ENCODE results near the gene TMEM237. TPM values are rescaled to one million over a fixed set of nuclear protein-coding genes. Genes with fewer than 3 reads are reported as not detected.

TMEM237 gene
- total RNA-seq, 4 donors from 2014 or later, result 39.1 to 69.4 (median 47.9) TPM

DNA sequence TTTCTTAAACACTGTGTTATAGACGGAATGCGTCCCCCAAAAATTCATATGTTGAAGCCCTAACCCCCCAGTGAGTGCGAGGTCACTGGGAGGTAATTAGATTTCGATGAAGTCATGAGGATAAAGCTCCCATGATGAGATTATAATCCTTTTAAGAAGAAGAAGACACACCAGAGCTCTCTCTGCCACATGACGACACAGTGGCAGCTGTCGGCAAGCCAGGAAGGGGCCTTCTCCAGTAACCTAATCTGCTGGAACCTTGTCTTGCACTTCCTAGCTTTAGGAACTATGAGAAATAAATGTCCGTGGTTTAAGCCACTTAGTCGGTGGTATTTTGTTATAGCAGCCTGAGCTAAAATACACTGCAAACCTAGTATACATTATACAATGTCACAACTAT is 12.3 kb downstream of the TMEM237 start:
- intact Hi-C loops (cut with DNase I; ENCODE audit: low total_unique reads), result no loop called here
- TF ChIP-seq POLR2A (IDR thresholded peaks at IDR 0.05), result no peak
- TF ChIP-seq, protein P1, sequence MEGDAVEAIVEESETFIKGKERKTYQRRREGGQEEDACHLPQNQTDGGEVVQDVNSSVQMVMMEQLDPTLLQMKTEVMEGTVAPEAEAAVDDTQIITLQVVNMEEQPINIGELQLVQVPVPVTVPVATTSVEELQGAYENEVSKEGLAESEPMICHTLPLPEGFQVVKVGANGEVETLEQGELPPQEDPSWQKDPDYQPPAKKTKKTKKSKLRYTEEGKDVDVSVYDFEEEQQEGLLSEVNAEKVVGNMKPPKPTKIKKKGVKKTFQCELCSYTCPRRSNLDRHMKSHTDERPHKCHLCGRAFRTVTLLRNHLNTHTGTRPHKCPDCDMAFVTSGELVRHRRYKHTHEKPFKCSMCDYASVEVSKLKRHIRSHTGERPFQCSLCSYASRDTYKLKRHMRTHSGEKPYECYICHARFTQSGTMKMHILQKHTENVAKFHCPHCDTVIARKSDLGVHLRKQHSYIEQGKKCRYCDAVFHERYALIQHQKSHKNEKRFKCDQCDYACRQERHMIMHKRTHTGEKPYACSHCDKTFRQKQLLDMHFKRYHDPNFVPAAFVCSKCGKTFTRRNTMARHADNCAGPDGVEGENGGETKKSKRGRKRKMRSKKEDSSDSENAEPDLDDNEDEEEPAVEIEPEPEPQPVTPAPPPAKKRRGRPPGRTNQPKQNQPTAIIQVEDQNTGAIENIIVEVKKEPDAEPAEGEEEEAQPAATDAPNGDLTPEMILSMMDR (IDR thresholded peaks at IDR 0.05), result no peak
- H3K4me3 ChIP-seq (ENCODE audit: low read depth, poor library complexity, severe bottlenecking), result no peak overlapping the region
- no peak for DNase-seq (ENCODE audit: low spot score in 2 of 2)
- 94 to 96% methylated on average over 8 of the region's 8 CpGs for WGBS, 2 donors

DNA sequence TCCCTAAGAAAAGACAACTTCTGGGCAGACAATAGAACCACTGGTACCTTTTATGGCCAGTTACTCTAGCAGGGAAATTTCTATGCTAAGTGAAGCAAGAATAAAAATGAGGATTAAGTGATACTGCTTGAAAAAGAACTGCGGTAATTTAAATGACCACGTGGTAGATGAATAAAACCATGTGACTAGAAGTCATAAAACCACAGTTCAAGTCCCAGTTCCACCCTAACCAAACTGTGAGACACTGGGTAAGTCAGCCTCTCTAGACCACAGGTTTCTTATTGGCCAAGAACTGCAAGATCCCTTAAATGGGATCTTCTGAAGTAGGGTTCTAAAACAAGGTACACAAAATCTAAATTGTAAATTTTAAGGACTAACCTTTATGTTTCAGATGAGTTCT is 12.7 kb downstream of the TMEM237 start:
- intact Hi-C loops (cut with DNase I; ENCODE audit: low total_unique reads), result no loop called here
- TF ChIP-seq, protein P1 (IDR thresholded peaks at IDR 0.05), result no peak
- no peak for TF ChIP-seq POLR2A (IDR thresholded peaks at IDR 0.05)
- H3K4me3 ChIP-seq (ENCODE audit: low read depth, poor library complexity, severe bottlenecking), result no peak overlapping the region
- 70 to 74% methylated on average over 2 of the region's 2 CpGs for WGBS, 2 donors
- DNase-seq (ENCODE audit: low spot score in 2 of 2), result no peak

DNA sequence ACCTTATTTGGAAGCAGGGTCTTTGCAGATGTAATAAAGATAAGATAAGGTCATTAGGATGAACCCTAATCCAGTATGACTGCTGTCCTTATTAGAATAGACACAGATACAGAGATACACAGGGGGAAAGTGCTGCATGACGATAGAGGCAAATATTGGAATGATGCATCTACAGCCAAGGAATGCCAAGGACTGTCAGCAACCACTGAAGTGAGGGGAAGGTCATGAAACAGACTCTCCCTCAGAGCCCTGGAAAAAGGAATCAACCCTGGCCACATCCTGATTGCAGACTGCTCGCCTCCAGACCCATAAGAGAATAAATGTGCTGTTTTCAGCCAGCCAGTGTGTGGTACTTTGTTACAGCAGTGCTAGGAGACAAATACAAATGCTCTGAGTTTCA is 14.8 kb downstream of the TMEM237 start:
- TF ChIP-seq, protein P1 (IDR thresholded peaks at IDR 0.05), result no peak
- no peak for TF ChIP-seq POLR2A (IDR thresholded peaks at IDR 0.05)
- intact Hi-C loops (cut with DNase I; ENCODE audit: low total_unique reads), result no loop called here

DNA sequence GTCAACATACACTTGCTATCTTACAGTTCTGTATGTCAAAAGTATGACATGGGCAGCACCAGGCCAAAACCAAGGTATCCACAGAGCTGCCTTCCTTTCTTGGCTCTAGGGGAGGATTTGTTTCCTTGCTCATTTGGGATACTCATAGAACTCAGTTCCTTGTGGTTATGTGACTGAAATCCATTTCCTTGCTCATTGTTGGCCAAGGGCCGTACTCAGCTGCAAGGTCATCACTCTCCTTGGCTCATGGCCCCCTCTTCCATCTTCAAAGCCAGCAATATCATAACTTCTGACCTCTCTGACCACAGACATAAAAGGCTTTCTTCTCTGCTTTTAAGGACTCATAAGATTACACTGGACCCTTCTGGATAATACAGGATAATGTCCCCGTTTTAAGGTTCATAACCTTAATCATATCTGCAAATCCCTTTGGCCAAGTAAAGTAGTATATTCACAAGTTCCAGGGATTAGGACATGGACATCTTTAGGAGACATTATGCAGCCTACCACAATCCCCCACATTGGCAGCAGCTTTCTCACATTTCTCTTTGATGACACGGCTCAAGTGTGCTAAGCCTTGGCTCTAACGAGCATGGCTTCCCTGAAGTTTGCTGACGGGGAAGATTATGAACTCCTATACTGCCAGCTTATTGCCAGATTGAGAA is 20.9 kb downstream of the TMEM237 start:
- no peak for DNase-seq (ENCODE audit: low spot score in 2 of 2)
- 83 to 93% methylated on average over 5 of the region's 5 CpGs for WGBS, 2 donors
- TF ChIP-seq POLR2A (IDR thresholded peaks at IDR 0.05), result no peak
- TF ChIP-seq, protein P1 (IDR thresholded peaks at IDR 0.05), result no peak
- intact Hi-C loops (cut with DNase I; ENCODE audit: low total_unique reads), result no loop called here
- no peak overlapping the region for H3K4me3 ChIP-seq (ENCODE audit: low read depth, poor library complexity, severe bottlenecking)

More for the DNA sequence above, 14.8 kb downstream of the TMEM237 start:
- no peak for DNase-seq (ENCODE audit: low spot score in 2 of 2)
- 82 to 94% methylated on average over 2 of the region's 2 CpGs for WGBS, 2 donors
- H3K4me3 ChIP-seq (ENCODE audit: low read depth, poor library complexity, severe bottlenecking), result no peak overlapping the region

DNA sequence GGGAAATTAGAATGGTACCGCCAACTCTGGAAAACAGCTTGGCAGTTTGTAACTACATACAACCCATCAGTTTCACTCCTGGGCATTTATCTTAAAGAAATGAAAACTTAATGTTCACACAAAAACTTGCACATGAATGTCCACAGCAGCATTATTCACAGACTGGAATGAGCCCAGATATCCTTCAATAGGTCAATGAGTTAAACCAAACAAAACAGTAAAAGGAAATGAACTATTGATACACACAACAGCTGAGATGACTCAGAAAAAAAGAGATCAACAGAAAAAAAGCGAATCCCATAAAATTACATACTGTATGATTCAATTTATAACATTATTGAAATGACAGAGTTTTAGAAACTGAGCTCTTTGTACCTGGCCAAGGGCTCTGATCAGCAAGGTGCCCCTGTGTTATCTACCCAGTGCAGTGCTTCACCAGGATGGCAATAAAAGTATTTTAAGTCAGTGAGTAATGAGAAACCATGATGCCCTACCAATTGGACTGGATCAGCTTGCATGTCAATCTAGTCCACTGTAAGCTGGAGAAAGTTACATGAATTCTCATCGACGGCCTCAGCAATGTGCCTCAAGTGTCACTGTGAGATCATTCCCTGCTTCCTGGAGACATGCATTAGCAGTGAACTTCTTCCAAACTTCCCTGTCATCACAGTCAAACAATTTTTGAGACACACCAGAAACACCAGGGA is 21.9 kb downstream of the TMEM237 start:
- 88 to 91% methylated on average over 4 of the region's 4 CpGs for WGBS, 2 donors
- TF ChIP-seq POLR2A (IDR thresholded peaks at IDR 0.05), result no peak
- TF ChIP-seq, protein P1 (IDR thresholded peaks at IDR 0.05), result no peak
- no peak overlapping the region for H3K4me3 ChIP-seq (ENCODE audit: low read depth, poor library complexity, severe bottlenecking)
- intact Hi-C loops (cut with DNase I; ENCODE audit: low total_unique reads), result no loop called here
- no peak for DNase-seq (ENCODE audit: low spot score in 2 of 2)

Measured in lower leg skin (tissue), 4 donors.